Thymus (tissue), 11 donors: ENCODE results near the gene SEMA4D. TPM values are rescaled to one million over a fixed set of nuclear protein-coding genes. Genes with fewer than 3 reads are reported as not detected.

ENCODE experiments used
- DNase-seq, 9 donors: peaks; one replicate each; pipeline ENCODE4 v3.0.0-alpha.2; 2013; ENCODE audit warnings: low spot score in 9 of 9, low read depth in 6 of 9, missing footprints in 1 of 9
- H3K27ac ChIP-seq, 2 donors: one replicate each; pipeline ENCODE4 v1.5.1; 2013; ENCODE audit warnings: control low read depth in 1 of 2, low read depth in 1 of 2, low read length in 1 of 2, mild to moderate bottlenecking in 1 of 2, moderate library complexity in 1 of 2
- H3K27me3 ChIP-seq, 2 donors: one replicate each; pipeline ENCODE4 v1.5.1; 2013; ENCODE audit warnings: low read length in 1 of 2; ENCODE audit not compliant: control insufficient read depth in 2 of 2, insufficient read depth in 1 of 2
- H3K36me3 ChIP-seq, 2 donors: one replicate each; pipeline ENCODE4 v1.5.1; 2013; ENCODE audit warnings: low read length in 1 of 2, mild to moderate bottlenecking in 1 of 2, moderate library complexity in 1 of 2; ENCODE audit not compliant: control insufficient read depth in 2 of 2, insufficient read depth in 2 of 2
- H3K4me1 ChIP-seq, 2 donors: one replicate each; pipeline ENCODE4 v1.5.1; 2013; ENCODE audit warnings: low read length in 2 of 2; ENCODE audit not compliant: control insufficient read depth in 2 of 2, insufficient read depth in 2 of 2
- H3K4me3 ChIP-seq, 2 donors: one replicate each; pipeline ENCODE4 v1.5.1; 2013; ENCODE audit warnings: low read length in 2 of 2, control low read depth in 1 of 2, mild to moderate bottlenecking in 1 of 2
- H3K9me3 ChIP-seq, 2 donors: one replicate each; pipeline ENCODE4 v1.5.1; 2013; ENCODE audit warnings: low read length in 1 of 2, mild to moderate bottlenecking in 1 of 2; ENCODE audit not compliant: control insufficient read depth in 2 of 2, insufficient read depth in 1 of 2
- WGBS: extraction: QIAGEN DNeasy Blood & Tissue Kit; methylation state at CpG from one replicate; pipeline ENCODE4 v1.1.7; 2013; 5-methylcytosine and 5-hydroxymethylcytosine counted together
- polyA plus RNA-seq: library from polyadenylated mRNA; stranded (reverse); fragments of 200-250 nt; gene quantifications from one replicate; pipeline ENCODE4 v1.2.3, GENCODE V29; 2013
- total RNA-seq: library from RNA; stranded (reverse); fragments of 120-200 nt; gene quantifications from one replicate; pipeline ENCODE4 v1.2.4, GENCODE V29; 2013
- donor health status: healthy.

SEMA4D gene
- total and polyA plus RNA-seq, 2 donors: 26.8 to 62.1 TPM

GRCh38 chr9:89430995-89431394, 66.9 kb downstream of the SEMA4D start:
- H3K27me3 ChIP-seq: no peaks in the 10 kb centered on the region
- H3K36me3 ChIP-seq: peaks cover 12 to 35% of the 10 kb centered on the region in 2 donors
- H3K9me3 ChIP-seq: no peaks in the 10 kb centered on the region
- H3K27ac ChIP-seq: no peak overlapping the region
- WGBS: 97% methylated on average over 6 of the region's 6 CpGs
- H3K4me1 ChIP-seq: peaks cover 33 to 58% of the 10 kb centered on the region in 2 donors
- H3K4me3 ChIP-seq: no peak overlapping the region
- DNase-seq: no peak

DNA sequence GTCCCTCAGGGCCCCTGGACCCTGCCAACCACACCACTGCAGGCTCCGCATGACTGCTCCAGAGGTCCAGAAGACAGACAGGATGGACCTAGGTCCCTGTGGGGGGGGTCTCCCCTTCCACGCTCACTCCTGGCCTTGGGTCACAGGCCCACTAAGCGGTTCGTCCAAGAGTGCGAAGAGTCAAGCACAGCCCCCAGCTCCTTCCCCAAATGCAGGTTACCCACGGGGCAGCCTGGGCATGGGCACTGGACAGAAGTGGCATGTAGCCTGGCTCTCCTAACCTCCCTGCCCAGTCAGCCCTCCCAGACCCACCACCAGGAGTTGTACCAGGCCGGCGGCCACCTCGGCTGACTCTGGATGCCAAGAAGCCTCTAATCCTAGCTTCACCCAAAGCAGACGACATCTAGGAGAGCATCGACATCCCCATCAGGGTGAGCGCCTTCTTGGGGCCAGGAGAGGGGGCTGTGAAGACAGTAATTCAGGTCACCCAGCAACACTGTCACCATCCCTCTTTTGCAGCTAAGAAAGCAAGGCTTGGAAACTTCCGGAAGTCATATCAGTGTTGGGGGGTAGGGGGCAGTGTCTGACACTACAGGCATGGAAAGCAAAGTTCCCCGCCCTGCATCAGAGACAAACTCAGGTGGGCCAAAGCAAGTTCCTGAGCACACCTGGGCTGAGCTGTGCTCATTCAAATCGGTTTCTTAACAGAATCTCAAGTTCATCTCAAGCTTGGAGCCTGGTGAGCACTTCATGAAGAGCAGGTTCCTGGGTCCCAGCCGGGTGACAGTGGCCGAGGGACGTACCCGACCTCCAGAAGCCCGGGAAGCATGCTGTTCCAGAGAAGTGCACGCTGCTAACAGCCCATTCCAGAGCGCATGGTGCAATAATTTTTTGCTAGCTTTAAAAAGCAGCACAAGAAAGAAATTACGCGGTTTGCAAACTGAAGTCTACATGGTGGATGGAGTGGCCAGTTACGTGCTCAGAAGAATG, 68.7 kb downstream of the SEMA4D start:
- Histone ChIP-seq H3K36me3 (peaks cover 12 to 31% of the 10 kb centered on the region in 2 donors), H3K27me3 (no peaks in the 10 kb centered on the region), H3K4me3 (no peak overlapping the region), H3K27ac (no peak overlapping the region), H3K4me1 (peaks cover 33 to 66% of the 10 kb centered on the region in 2 donors), H3K9me3 (no peaks in the 10 kb centered on the region)
- peak in 7 of 9 donors; percentile 36 to 82 (median 59) for DNase-seq
- WGBS: 96% methylated on average over 25 of the region's 25 CpGs

GRCh38 chr9:89428222-89428761, 69.6 kb downstream of the SEMA4D start:
- peaks cover 33 to 64% of the 10 kb centered on the region in 2 donors for H3K4me1 ChIP-seq
- peaks cover 12 to 29% of the 10 kb centered on the region in 2 donors for H3K36me3 ChIP-seq
- H3K9me3 ChIP-seq: peaks cover 0 to 3% of the 10 kb centered on the region in 2 donors
- H3K27ac ChIP-seq: no peak overlapping the region
- no peaks in the 10 kb centered on the region for H3K27me3 ChIP-seq
- no peak overlapping the region for H3K4me3 ChIP-seq
- no peak for DNase-seq
- WGBS: 81% methylated on average over 13 of the region's 13 CpGs

DNA sequence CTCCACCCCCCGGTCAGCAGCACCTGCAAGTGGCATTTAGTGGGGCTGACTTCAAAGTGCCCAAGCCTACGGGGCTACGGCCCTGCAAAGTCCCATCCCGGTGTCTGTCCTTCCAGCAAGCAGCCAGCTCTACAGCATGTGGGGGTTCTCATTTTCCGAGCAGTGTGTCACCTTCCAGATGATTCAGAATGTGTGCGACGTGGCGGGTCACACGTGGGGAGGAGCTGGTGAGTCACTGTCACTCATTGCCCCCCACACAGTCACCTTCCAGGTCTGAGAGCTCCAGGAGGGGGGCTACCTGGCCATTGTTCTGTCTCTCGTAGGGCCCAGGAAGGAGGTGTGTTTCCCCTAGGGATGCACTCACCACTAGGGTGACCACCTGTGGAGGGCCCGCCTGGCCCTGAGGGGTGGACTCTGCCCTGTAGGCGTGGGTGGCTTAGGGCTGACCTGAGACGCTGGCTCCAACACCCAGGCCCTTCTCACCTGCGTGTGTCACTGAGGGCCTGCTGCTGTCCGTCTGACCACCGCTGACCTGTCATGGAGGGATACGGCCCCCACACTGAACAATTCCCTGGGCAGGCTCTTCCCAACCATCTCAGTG, 70.2 kb downstream of the SEMA4D start:
- Histone ChIP-seq H3K27ac (peak overlapping the region in 1 of 2 donors; percentile 79), H3K4me1 (peaks cover 33 to 65% of the 10 kb centered on the region in 2 donors), H3K27me3 (no peaks in the 10 kb centered on the region), H3K4me3 (no peak overlapping the region), H3K9me3 (peaks cover 0 to 3% of the 10 kb centered on the region in 2 donors), H3K36me3 (peaks cover 9 to 23% of the 10 kb centered on the region in 2 donors)
- WGBS: 95% methylated on average over 17 of the region's 17 CpGs
- DNase-seq: no peak

DNA sequence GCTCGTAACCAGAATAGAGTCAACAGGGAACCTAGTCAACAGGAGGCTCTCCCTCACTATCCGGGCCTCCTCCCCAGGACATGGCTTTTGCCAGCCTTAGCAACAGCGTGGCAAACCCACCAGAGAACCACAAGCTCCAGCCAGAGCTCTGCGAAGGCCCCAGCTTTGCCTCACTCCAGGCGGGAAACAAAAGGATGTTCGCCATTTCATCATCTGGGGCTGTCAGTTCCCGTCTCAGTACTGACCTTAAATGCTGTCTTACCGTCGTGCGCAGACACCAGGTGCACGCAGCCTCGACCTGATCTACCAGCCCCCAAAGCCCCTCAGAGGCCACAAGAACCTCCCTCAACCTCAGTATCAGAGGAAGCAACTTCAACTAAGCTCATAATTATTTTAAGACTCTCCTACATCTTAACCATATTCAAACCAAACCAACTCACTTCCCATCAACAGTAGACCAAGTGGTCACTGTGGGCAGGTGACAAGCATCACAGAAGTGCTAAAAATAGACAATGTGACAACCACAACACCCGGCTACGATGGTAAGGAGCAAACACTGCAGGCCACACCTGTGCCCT, 71.4 kb downstream of the SEMA4D start:
- no peaks in the 10 kb centered on the region for H3K27me3 ChIP-seq
- no peak overlapping the region for H3K4me3 ChIP-seq
- peaks cover 0 to 3% of the 10 kb centered on the region in 2 donors for H3K9me3 ChIP-seq
- H3K4me1 ChIP-seq: peaks cover 33 to 69% of the 10 kb centered on the region in 2 donors
- peaks cover 8 to 27% of the 10 kb centered on the region in 2 donors for H3K36me3 ChIP-seq
- DNase-seq: peak in 7 of 9 donors; percentile 32 to 84 (median 57)
- WGBS: 10% methylated on average over 14 of the region's 14 CpGs
- H3K27ac ChIP-seq: peak overlapping the region; percentile 54 to 79

GRCh38 chr9:89425921-89426383, 72.0 kb downstream of the SEMA4D start:
- H3K36me3 ChIP-seq: peaks cover 8 to 27% of the 10 kb centered on the region in 2 donors
- H3K27me3 ChIP-seq: no peaks in the 10 kb centered on the region
- peaks cover 0 to 3% of the 10 kb centered on the region in 2 donors for H3K9me3 ChIP-seq
- peak overlapping the region in 1 of 2 donors; percentile 79 for H3K27ac ChIP-seq
- DNase-seq: peak in 1 of 9 donors; percentile 37
- no peak overlapping the region for H3K4me3 ChIP-seq
- WGBS: 60% methylated on average over 7 of the region's 7 CpGs
- peaks cover 35 to 72% of the 10 kb centered on the region in 2 donors for H3K4me1 ChIP-seq

DNA sequence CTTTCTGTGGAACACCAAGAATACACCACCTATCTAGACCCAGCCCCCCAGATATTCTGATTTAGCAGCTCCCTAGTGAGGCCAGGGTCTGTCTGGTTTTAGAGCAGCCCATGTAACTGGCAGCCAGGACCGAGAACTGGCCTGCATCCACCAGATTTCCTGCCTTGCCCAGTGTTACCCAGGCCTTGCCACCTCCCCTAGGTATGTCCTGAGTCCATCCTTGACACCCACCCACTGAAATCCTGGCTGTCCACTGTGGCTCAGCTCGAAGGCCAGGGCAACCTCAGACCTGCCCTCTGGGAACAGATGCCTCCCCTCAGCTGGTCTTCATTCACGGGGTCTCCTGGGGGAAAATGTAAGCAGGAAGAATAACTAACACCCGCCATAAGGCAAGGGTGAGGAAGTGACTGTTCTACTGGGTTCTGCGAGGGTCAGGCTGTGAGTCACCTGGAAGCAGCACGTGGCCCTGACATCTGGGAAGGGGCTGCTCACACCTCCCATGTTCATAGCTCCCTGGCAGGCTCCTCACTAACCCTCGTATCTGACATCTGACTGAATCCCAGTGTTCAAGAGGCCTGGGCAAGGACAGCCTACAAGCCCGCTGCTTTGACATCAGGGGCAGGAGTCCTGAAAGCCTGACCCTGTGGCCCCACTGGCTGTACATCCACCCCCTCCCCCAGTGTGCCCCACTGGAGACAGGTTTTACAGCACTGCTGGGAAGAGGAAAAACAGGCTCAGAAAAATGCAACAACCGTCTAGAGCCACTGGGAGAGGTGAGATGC, 72.7 kb downstream of the SEMA4D start:
- peaks cover 42 to 74% of the 10 kb centered on the region in 2 donors for H3K4me1 ChIP-seq
- peaks cover 8 to 24% of the 10 kb centered on the region in 2 donors for H3K36me3 ChIP-seq
- H3K9me3 ChIP-seq: peaks cover 0 to 3% of the 10 kb centered on the region in 2 donors
- H3K4me3 ChIP-seq: no peak overlapping the region
- DNase-seq: no peak
- H3K27me3 ChIP-seq: no peaks in the 10 kb centered on the region
- H3K27ac ChIP-seq: peak overlapping the region in 1 of 2 donors; percentile 79
- 68% methylated on average over 9 of the region's 9 CpGs for WGBS
